Activated CD8-positive, alpha-beta memory T cell treated with anti-CD3 and anti-CD28 coated beads for 36 hours (primary cell): ENCODE measurements around the gene NCOA1. TPM values are rescaled to one million over a fixed set of nuclear protein-coding genes. Genes with fewer than 3 reads are reported as not detected.
"Not testable (repeated sequence)": the region's sequence is repeated elsewhere in the genome, so short reads cannot be mapped to it uniquely, and the experiment has no call there.

ENCODE experiments used
- CTCF ChIA-PET: fragments of 350-600 bp; sonication (Branson Sonifier 250); formaldehyde crosslinking; loops from one replicate; lab custom pipeline; 2021; ENCODE audit warnings: antibody characterized with exemption; lab: Charles Lee
- POLR2A ChIA-PET: fragments of 350-600 bp; sonication (Branson Sonifier 250); formaldehyde crosslinking; loops from one replicate; lab custom pipeline; 2021; ENCODE audit warnings: antibody characterized with exemption; lab: Charles Lee
- total RNA-seq, 2 experiments: library from RNA; stranded (reverse); gene quantifications; one replicate each; pipeline ENCODE4 v1.2.3, GENCODE V29; 2021

The NCOA1 gene
- total RNA-seq, result 10 to 100 TPM; 28.6 to 28.9 TPM

DNA sequence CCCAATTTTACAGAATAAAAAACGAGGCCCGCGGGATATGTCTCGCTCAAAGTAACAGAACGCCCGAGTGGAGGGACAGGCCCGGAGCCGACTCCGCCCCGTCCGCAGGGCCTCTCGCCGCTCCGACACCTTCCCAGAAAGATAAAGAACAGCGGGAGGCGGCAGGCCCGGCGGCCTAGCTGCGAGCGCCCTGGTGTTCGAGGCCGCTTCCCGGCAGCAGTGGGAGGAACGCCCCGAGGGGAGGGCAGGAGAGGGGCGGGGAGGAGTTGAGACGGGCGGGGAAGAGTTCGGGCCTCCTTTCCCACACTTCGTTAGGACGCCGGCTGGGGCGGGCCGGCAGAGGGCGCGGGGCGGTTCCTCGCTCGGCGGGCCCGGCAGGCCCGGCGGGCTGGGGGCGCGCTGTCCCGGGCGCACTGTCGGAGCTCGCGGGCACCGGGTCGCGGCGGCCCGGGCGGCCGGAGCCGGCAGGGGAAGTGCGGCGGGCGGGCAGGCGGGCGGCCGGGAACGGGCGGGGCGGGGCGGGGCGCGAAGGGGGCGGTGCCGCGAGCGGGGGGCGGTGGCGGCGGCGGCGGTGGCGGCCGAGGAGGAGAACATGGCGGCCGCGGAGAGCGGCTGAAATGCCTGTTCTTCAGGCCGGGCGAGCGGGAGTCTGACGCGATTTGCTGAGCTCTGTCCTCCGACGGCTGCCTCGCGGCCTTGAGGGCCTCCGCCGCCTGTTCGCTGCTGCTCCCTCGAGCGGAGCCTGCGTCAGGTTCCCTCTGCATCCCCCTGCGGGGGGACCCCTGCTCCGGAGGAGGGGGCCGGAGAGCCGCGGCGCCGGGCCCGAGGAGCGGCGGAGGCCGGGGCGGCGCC is at the start of gene NCOA1:
Gene NCOA1 (plus strand): TSS at position 565 of the 852 bp plus-strand sequence. CDS start 167,424 bp downstream, outside the sequence.
- POLR2A ChIA-PET, result interaction anchor here (0.6 to 1.4 kb wide), 2 partner anchors 8 to 58 kb away, joined by 3 to 5 read pairs; no protein-coding TSS in a partner anchor
- CTCF ChIA-PET, result interaction anchor here (0.8 to 2.3 kb wide), 7 partner anchors 19 to 302 kb away, joined by 3 to 10 read pairs (median 3); partner anchors contain the start of genes CENPO and PTRHD1

DNA sequence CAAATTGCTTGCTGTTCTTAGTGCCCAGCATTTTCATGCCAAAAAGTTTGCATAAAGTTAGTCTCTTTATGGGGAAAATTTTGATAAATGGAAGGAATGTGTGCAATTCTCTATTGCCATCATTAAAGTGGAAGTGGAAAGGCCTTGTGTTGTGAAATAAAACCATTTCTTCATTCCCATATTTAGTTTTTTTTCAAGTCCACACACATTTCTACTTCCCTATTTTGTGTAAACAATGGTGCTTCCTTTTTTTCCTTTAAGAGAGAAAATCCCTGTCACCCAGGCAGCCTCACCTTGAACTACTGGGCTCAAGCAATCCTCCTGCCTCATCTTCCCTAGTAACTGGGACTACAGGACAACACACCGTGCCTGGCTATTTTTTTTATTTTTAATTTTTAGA is 42.3 kb upstream of the NCOA1 start:
- POLR2A ChIA-PET, result no interaction called here
- CTCF ChIA-PET, result no interaction called here

GRCh38 chr2:24449344-24449743 is 41.7 kb upstream of the NCOA1 start:
- ChIA-PET POLR2A (no interaction called here), CTCF (no interaction called here)

- CTCF ChIA-PET, result no interaction called here
- POLR2A ChIA-PET, result no interaction called here
Measured at GRCh38 chr2:24451805-24452501, 39.1 kb upstream of the NCOA1 start.

DNA sequence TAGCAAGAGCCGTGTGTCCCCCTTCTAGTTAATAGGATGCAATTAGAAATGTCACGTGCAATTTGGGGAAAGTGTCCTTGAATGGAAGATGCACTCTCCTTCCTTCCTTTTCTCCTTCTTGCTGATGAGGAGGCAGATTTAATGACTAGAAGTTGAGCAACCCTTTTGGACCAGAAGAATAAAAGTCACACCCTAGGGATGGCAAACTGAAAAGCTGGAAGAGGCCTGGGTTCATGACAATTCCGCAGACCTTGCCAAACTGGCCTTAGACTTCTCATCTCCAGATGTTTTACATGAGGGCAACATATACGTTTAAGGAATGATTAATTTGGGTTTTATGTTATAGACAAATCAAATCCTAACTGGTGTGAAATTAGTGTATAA is 38.6 kb upstream of the NCOA1 start:
- ChIA-PET CTCF (no interaction called here), POLR2A (no interaction called here)

DNA sequence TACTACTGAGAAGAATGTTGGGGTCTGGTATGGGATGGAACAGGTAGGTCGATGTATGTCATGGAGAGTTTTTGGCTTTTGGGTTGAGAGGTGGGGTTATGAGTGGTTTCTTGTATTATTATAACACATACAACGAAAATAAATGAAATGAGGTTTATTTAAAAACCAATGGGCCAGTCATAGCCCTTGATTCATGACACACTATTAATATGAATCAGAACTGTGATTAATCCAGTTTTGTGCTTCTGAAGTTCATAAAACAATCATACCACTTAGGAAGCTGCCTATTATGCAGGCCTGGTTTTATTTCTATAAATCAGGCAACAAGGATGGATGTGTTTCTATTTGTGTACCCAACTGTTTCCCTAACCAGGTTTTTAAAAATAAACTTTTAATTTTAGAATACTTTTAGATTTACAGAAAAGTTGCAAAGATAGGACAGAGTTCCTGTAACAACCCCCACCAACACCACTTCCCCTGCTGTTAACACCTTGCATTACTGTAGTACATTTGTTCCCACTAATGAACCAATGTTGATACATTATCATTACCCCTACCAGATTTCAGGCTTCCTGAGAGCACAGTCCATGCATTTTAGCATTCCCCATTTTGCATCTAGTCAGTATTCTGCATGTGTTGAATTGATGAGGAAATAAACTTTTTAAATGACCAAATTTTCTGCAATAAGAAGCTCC is 37.5 kb upstream of the NCOA1 start:
- POLR2A ChIA-PET, result no interaction called here

DNA sequence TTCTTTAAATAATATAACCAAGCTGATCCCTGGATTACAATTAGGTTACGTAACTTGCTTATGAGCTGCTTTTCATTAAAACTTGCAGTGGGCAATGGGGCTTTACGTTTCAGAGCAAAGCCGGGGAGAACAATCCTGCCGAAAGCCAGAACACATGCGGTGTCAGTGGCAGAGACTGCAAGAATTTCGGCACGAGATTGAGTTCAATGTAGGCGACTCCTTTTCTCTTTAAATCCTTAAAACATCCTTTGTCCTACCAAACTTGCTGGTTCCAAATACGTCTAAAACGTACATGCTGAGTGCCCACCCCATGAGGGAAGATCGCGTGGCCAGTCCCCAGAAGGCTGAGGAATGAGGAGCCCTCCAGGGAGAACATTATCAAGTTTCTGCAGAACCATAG is 36.8 kb upstream of the NCOA1 start:
- POLR2A ChIA-PET, result no interaction called here
- CTCF ChIA-PET, result interaction anchor here (0.6 to 1.2 kb wide), 3 partner anchors 36 to 314 kb away, joined by 3 to 5 read pairs (median 3); partner anchors contain the start of gene NCOA1

More for the DNA sequence above, 37.5 kb upstream of the NCOA1 start:
- CTCF ChIA-PET, result no interaction called here

DNA sequence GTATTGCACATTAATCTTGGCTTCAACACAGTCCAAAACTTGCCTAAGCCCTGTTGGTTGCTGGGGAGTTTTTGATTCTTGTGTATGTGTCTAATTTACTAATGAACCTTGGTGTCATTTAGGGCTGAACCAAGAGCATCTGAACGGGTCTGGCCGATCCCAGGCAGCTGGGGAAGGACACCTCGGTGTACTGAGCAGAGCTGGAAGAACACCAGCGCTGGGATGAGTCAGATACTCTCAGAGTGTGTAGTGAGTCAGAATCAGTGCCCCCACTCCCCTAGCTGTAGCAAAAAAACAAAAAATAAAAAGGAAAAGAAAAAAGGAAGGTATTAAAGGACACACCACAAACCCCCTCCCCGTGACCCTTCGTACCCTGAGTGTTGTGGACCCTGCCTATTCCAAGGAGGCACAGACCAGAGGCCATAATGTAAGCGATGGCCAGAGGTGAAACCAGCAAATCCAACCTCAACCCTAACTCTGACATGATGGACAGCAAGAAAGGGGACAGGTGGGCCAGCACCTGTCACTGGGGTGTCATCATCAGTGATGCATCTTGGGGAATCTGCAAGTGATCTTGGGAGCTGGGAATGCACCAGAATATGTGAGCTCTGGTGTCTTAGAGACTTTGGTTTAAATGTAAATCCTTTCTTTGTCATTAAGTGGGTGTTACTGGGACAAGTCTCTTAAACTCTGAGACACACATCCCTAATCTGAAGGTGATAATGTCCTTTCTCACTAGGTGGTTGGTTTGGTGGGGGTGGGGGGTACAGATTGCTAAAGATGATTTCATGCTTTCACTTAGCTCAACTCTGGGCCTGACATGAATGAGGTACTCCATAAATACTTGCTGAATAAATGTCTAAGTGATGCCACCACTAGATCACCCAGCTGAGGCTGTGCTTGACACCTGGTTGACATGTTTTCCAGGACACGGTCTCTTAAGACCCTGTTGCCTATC is 34.2 kb upstream of the NCOA1 start:
- POLR2A ChIA-PET, result interaction anchor here (0.6 kb wide), 1 partner anchor 1722 kb away, joined by 8 read pairs; no protein-coding TSS in a partner anchor
- CTCF ChIA-PET, result no interaction called here

- ChIA-PET CTCF (no interaction called here), POLR2A (interaction anchor here (0.6 kb wide), 1 partner anchor 1721 kb away, joined by 8 read pairs; no protein-coding TSS in a partner anchor)
Measured at GRCh38 chr2:24457696-24458386, 33.2 kb upstream of the NCOA1 start.

DNA sequence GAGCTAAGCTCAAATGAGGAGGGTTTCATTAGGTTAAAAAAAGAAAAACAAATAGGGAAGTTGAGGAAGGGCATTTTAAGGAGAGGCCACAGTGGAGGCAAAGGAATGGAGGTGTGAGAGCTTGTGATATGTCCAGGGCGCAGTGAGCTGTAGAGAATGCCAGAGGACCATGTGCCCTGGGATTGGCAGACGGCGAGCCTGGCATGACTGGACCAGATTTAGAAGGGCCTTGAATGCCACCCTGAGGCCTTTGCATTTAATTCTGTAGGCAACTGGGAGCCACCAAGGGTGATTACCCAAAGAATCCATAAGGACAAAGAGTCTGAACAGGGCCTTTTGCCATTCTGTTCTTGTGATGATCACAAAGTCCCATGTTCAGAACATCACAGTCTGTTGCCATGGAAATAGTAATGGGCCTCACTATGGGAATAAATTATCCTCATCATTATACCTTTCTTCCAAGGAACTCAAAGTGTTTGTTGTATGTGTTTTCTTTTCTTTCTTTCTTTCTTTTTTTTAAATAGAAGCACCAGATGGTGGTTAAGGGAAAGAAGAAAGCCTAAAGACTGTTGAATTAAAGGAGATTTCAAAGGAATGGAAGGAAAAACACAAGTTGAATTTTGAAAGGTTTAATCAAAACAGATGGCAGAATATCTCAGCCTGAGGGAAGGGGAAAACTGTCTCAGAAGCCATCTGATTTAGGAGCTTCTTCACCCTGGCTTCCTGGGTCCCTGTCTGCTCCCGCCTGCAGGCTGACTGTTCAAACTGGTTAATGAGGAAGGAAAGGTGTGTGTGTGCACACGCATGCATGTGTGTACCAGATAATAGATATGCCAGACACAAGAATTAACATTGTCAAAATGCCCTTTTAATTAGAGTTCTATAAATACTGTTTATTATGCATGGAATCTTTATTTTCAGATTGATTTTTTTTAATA is 31.6 kb upstream of the NCOA1 start:
- POLR2A ChIA-PET, result no interaction called here

DNA sequence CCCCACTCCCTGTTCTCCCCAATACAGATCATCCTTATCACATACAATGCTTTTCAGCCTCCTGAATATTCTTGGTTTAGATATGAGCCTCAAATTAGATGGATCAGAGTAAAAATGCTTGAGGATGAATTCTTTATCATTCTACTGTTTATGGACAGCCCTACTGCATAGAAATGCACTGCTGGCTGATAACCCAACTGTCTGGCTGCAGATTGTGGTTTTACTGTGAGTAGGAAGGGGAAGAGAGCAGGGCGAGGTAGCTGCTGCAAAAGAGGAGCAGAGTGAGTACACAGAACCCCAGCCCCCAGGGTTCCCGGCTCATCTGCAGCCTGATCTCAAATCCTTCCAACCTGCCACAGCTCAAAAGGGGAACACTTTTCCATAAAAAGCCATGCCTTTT is 29.4 kb upstream of the NCOA1 start:
- ChIA-PET CTCF (interaction anchor here (1.0 kb wide), 1 partner anchor 366 kb away, joined by 3 read pairs; no protein-coding TSS in a partner anchor), POLR2A (interaction anchor here (0.6 kb wide), 1 partner anchor 1149 kb away, joined by 5 read pairs; no protein-coding TSS in a partner anchor)

More for the DNA sequence above, 31.6 kb upstream of the NCOA1 start:
- CTCF ChIA-PET, result no interaction called here

DNA sequence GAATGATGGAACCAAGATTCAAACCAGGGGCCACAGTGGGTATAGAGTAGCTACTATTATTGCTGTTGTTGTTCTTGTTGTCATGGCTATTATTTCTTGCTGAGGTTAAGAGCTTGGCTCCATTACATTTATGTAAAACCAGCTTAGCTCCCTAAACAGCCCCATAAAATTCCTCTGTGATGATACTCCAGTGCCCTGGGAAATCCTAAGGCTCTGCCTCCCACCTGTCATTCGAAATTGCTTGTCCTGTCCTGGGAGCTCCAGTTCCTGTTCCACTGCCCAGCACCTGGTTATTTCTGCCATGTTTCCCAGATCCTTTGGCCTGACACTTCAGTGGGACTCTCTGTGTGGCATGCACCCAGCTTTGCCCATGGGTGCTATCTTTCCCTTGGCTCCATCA is 27.8 kb upstream of the NCOA1 start:
- ChIA-PET POLR2A (interaction anchor here (0.6 kb wide), 1 partner anchor 20 kb away, joined by 3 read pairs; no protein-coding TSS in a partner anchor), CTCF (no interaction called here)

- ChIA-PET POLR2A (no interaction called here), CTCF (interaction anchor here (0.6 kb wide), 1 partner anchor 17 kb away, joined by 3 read pairs; no protein-coding TSS in a partner anchor)
Measured at GRCh38 chr2:24466871-24467870, 23.9 kb upstream of the NCOA1 start.

DNA sequence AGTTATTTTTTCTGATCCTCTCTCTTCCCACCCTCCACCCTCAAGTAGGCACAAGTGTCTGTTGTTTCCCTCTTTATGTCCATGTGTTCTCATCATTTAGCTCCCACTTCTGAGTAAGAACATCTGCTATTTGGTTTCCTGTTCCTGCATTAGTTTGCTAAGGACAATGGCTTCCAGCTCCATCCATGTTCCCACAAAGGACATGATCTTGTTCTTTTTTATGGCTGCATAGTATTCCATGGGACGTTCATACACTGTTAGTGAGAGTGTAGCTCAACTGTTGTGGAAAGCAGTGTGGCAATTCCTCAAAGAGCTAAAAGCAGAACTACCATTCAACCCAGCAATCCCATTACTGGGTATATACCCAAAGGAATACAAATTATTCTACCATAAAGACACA is 22.6 kb upstream of the NCOA1 start:
- POLR2A ChIA-PET, CTCF ChIA-PET: not testable (repeated sequence)

DNA sequence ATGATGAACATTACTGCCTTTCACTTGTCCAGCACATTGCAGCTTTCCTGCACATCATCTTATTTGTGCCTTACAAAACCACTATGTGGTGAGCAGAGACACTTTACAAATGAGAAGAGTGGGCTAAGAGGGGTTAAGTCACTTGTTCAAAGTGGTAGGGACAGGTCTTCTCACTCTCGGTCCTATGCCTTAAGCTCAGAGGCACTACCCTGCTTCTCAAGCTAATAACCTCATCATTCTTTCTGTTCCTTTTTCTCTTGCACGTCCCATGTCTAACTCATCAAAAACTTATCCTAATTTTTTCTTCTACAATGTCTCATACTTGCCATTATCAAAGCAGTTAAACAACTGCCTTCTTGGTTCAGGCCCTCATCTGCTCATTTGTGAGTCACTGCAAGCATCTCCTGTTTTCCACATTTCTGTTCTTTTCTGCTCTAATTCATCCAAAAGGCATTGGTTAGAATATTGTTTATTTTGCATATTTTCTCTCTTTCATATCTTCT is 21.9 kb upstream of the NCOA1 start:
- CTCF ChIA-PET, result interaction anchor here (0.6 kb wide), 1 partner anchor 10 kb away, joined by 4 read pairs; no protein-coding TSS in a partner anchor
- POLR2A ChIA-PET, result no interaction called here
